LNCaP clone FGC (cell line): ENCODE measurements around the gene RNF40.

Source experiments
- DNase-seq: peaks from one replicate; pipeline ENCODE4 v3.0.0-alpha.2; 2011; ENCODE audit warnings: low read depth
- H3K4me3 ChIP-seq: 2 replicates; pipeline ENCODE4 v1.5.1; 2011; ENCODE audit warnings: mild to moderate bottlenecking, low read depth, low read length, control low read depth
- TF ChIP-seq, protein P1 (sequence below): IDR thresholded peaks from 2 replicates; pipeline ENCODE4 v1.5.1; 2012; ENCODE audit warnings: mild to moderate bottlenecking; ENCODE audit not compliant: control insufficient read depth, insufficient read depth; ENCODE audit errors: extremely low read depth

RNF40 gene

GRCh38 chr16:30762991-30763725 lies 1.0 kb downstream of the RNF40 start:
- TF ChIP-seq, protein P1, sequence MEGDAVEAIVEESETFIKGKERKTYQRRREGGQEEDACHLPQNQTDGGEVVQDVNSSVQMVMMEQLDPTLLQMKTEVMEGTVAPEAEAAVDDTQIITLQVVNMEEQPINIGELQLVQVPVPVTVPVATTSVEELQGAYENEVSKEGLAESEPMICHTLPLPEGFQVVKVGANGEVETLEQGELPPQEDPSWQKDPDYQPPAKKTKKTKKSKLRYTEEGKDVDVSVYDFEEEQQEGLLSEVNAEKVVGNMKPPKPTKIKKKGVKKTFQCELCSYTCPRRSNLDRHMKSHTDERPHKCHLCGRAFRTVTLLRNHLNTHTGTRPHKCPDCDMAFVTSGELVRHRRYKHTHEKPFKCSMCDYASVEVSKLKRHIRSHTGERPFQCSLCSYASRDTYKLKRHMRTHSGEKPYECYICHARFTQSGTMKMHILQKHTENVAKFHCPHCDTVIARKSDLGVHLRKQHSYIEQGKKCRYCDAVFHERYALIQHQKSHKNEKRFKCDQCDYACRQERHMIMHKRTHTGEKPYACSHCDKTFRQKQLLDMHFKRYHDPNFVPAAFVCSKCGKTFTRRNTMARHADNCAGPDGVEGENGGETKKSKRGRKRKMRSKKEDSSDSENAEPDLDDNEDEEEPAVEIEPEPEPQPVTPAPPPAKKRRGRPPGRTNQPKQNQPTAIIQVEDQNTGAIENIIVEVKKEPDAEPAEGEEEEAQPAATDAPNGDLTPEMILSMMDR, result no peak
- H3K4me3 ChIP-seq, result peak overlapping the region; percentile 78
- no peak for DNase-seq

- no peak for DNase-seq
- no peak overlapping the region for H3K4me3 ChIP-seq
- TF ChIP-seq, protein P1, result no peak
These were observed 2.0 kb downstream of the RNF40 start for GRCh38 chr16:30764086-30764485.

GRCh38 chr16:30764816-30765465 lies 2.8 kb downstream of the RNF40 start:
- TF ChIP-seq, protein P1, result no peak
- no peak overlapping the region for H3K4me3 ChIP-seq
- DNase-seq, result no peak

- no peak overlapping the region for H3K4me3 ChIP-seq
- no peak for DNase-seq
- TF ChIP-seq, protein P1, result no peak
These were observed 4.2 kb downstream of the RNF40 start for GRCh38 chr16:30766206-30766932.

DNA sequence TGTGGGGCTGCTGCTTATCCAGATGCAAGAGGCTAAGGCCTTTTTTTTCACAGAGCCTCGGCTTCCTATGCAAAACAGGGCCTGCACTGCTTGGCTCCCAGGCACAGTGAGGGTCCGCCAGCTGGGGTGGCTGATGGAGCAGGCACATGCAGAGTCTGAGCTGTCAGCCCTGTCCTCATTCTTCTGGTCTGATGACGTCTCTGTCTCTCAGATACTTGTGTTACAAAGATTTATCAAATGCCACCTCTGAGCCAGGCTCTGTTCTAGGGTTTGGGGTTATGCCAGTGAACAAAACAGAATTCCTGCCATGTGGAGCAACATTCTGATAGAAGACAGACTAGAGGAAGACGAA lies 4.8 kb downstream of the RNF40 start:
- H3K4me3 ChIP-seq, result no peak overlapping the region
- TF ChIP-seq, protein P1, result no peak
- no peak for DNase-seq

- no peak for DNase-seq
- TF ChIP-seq, protein P1, result no peak
- H3K4me3 ChIP-seq, result no peak overlapping the region
These were observed 5.8 kb downstream of the RNF40 start for GRCh38 chr16:30767767-30768465.
